AG09319 (cell line): Measurements from ENCODE around the gene SLC46A3.

Source experiments
- DNase-seq: peaks from one replicate; pipeline ENCODE4 v3.0.0-alpha.2; 2010; ENCODE audit warnings: low read depth; ENCODE audit errors: extremely low read depth
- CTCF ChIP-seq: IDR thresholded peaks from 2 replicates; pipeline ENCODE4 v1.5.1; 2011; ENCODE audit warnings: low read depth, mild to moderate bottlenecking, inconsistent platforms, low read length, moderate library complexity

Gene SLC46A3

DNA sequence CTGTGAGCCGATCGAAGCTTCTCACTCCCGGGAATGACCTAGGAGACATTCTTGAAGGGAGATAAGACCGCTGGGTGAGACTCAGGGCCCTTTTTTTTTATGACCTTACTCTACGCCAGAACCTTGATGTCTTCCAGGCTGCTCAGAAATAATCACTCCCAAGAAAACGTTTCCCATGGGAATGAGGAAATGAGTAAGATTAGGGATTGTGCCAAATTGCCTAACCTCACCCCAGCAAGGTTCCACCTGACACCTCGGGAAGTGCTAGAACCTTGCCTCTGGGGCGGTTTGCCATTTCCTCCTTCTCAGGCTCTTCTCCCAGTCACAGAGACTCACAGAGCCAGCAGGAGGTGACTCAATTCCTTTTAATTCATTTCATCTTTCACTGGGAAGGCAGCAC, 2.3 kb downstream of the SLC46A3 start:
- no peak for DNase-seq
- TF ChIP-seq CTCF = no peak

DNA sequence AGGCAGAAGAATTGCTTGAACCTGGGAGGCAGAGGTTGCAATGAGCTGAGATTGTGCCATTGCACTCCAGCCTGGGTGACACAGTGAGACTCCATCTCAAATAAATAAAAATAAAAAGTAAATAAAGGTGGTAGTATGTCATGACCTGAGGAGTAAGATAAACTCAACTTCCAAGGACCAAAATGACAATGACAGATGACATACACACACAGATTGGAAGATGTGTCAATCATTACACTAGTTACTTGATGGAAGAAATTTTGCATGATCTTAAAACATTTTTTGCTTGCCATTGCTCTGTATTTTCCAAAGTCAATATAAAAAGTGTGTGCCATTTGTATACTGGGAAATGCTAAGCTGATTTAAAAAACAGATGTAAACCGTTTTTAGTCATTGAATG, 4.1 kb downstream of the SLC46A3 start:
- no peak for TF ChIP-seq CTCF
- no peak for DNase-seq

DNA sequence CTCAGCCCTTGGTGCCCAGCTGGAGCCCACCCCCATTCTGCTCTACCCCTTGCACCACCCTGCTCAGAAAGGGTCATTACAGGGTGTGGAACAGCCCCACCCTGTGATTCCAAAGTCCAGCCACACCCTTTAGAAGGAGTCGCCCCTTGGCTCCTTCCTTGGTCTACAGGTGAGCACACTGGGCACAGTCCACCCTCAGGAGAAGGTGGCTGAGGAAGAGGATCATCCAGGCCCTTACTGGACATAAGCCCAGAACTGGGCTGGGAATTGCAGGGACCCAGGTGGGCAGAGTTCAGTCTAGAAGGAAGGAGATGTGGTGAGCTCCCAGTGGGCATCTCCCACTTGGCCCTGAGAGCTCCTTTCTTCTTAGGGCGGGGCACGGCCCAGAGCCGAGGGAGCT, 8.6 kb downstream of the SLC46A3 start:
- no peak for DNase-seq
- TF ChIP-seq CTCF = no peak

DNA sequence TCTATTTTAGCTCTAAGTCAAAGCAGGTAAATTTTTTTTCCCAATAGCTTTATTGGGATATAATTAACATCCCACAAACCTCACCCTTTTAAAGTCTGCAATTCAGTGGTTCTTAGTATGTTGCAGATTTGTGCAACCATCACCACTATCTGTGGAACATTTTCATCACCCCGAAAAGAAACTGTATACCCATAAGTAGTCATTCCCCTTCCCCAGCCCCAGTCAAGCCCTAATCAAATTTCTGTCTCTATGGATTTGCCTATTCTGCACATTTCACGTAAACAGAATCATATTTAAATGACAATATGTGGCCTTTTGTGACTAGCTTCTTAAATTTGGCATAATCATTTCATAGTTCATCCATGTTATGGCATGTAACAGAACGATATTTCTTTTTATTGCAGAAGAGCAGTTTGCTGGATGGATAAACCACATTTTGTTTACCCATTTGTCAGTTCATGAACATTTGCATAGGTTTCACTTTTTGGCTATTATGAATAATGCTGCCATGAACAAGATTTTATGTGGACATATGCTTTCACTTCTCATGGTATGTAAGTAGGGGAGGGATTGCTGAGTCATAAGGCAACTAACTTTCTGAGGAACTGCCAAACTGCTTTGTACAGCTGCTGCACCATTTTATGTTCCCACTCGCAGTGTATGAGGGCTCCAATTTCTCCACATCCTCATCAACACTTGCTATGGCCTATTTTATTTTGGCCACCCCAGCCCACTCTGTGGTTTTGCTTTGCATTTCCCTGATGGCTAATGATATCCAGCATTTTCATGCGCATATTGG, 10.9 kb downstream of the SLC46A3 start:
- peak; percentile 57 for DNase-seq
- TF ChIP-seq CTCF = no peak

GRCh38 chr13:28705461-28706083, 13.2 kb downstream of the SLC46A3 start:
- no peak for DNase-seq
- TF ChIP-seq CTCF = no peak

- DNase-seq = no peak
- no peak for TF ChIP-seq CTCF
These were observed 13.9 kb downstream of the SLC46A3 start for GRCh38 chr13:28704919-28705318.

GRCh38 chr13:28704282-28704681, 14.5 kb downstream of the SLC46A3 start:
- TF ChIP-seq CTCF = no peak
- DNase-seq = no peak
